Lower leg skin (tissue), 4 donors: ENCODE measurements around the gene SMCO1. TPM values are rescaled to one million over a fixed set of nuclear protein-coding genes. Genes with fewer than 3 reads are reported as not detected.

Source experiments
- DNase-seq, 2 donors: peaks; one replicate each; pipeline ENCODE4 v3.0.0-alpha.2; 2019; ENCODE audit warnings: low spot score in 2 of 2
- H3K4me3 ChIP-seq: fragments of 200-600 bp; sonication (generic); 2 replicates; pipeline ENCODE4 v1.5.1; 2017; ENCODE audit warnings: mild to moderate bottlenecking, low read depth; ENCODE audit not compliant: poor library complexity, severe bottlenecking
- POLR2A ChIP-seq, 2 donors: fragments of 450-650 bp; IDR thresholded peaks; one replicate each; pipeline ENCODE4 v1.6.1; 2016 to 2017; ENCODE audit warnings: antibody characterized with exemption in 2 of 2, mild to moderate bottlenecking in 1 of 2, moderate library complexity in 1 of 2
- WGBS, 2 donors: methylation state at CpG; one replicate each; pipeline ENCODE4 v1.1.5; 2018; 5-methylcytosine and 5-hydroxymethylcytosine counted together
- intact Hi-C: fragments of 100-400 bp; cut with DNase I; formaldehyde crosslinking; loops from one replicate; pipeline ENCODE4 v1.15.0; 2023; ENCODE audit warnings: low total_unique reads
- total RNA-seq, 4 donors: library from RNA; depleted of rRNA; stranded (reverse); fragments of >200 nt; gene quantifications; one replicate each; pipeline ENCODE4 v1.1.0, GENCODE V29; 2016
- TF ChIP-seq, protein P1 (sequence below), 3 donors: fragments of 450-650 bp; IDR thresholded peaks; one replicate each; pipeline ENCODE4 v1.5.1; 2016; ENCODE audit warnings: antibody characterized with exemption in 3 of 3, mild to moderate bottlenecking in 3 of 3, moderate library complexity in 2 of 3

SMCO1 gene
- total RNA-seq, 4 donors from 2014 or later = 0.25 TPM; not detected in 3

DNA sequence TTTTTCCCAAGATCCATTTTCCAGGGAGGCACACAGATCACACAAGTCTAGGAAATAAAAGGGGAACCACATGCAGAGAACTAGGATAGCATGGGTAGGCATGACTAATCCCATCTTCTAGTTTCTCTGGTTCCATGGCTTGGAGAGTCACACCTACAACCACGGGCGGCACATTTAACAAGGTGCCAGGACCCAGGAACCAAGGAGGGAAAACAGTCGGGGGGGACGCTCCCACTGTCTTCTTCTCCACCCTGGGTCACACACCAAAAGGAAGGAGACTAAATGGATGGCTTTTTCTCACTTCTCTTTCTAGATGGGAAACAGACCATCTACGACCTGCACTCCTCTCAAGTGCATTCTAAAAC is 4.6 kb upstream of the SMCO1 start:
- intact Hi-C loops = loop anchor here (10.0 kb wide), 2 partner anchors 245 to 265 kb away; no protein-coding TSS in a partner anchor
- 83 to 88% methylated on average over 5 of the region's 5 CpGs for WGBS, 2 donors
- H3K4me3 ChIP-seq = no peak overlapping the region
- TF ChIP-seq, protein P1, sequence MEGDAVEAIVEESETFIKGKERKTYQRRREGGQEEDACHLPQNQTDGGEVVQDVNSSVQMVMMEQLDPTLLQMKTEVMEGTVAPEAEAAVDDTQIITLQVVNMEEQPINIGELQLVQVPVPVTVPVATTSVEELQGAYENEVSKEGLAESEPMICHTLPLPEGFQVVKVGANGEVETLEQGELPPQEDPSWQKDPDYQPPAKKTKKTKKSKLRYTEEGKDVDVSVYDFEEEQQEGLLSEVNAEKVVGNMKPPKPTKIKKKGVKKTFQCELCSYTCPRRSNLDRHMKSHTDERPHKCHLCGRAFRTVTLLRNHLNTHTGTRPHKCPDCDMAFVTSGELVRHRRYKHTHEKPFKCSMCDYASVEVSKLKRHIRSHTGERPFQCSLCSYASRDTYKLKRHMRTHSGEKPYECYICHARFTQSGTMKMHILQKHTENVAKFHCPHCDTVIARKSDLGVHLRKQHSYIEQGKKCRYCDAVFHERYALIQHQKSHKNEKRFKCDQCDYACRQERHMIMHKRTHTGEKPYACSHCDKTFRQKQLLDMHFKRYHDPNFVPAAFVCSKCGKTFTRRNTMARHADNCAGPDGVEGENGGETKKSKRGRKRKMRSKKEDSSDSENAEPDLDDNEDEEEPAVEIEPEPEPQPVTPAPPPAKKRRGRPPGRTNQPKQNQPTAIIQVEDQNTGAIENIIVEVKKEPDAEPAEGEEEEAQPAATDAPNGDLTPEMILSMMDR (IDR thresholded peaks at IDR 0.05) = no peak
- no peak for TF ChIP-seq POLR2A (IDR thresholded peaks at IDR 0.05)
- DNase-seq = peak in 1 of 2 donors; percentile 62

DNA sequence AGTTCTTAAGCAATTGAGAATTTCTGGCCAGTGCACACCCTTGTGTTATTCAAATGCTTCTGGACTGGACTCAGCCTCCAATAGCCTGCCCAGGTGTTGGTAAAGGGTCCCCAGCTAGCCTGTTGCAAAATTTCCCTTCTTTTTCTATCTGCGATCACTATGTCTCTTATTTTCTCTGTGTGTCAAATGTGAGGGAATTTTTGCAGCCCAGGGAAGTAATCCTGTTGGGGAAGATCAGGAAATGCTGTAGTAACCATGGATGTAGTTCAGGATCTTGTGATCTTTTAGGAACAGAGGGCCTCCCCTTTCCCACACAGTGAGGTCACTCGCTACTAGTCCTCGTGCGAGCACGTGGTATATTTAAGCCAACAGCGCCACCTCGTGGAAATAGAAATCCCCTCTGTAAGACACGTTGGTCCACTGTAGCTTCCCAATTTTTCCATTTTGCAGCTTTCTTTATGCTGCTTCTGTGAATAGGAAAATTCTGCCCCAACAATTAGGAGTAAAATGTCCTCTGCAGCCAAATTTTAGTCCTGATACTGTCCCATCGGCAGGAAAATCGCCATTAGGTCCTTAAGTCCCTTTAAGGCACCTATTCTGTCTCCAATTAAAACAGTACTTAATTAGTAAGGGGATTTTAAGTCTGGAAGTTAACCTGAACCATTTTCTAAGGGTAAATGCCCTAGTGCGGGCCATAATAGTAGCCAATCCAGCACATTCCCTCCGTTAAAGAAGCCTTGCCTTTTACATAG is 4.0 kb upstream of the SMCO1 start:
- intact Hi-C loops = loop anchor here (10.0 kb wide), 1 partner anchor 244 kb away; no protein-coding TSS in a partner anchor
- H3K4me3 ChIP-seq = no peak overlapping the region
- DNase-seq = peak; percentile 82 to 92
- WGBS, 2 donors = 47 to 50% methylated on average over 12 of the region's 12 CpGs
- TF ChIP-seq, protein P1 (IDR thresholded peaks at IDR 0.05) = peak in 1 of 3 donors; percentile 71
- no peak for TF ChIP-seq POLR2A (IDR thresholded peaks at IDR 0.05)

GRCh38 chr3:196517919-196518318 is 2.8 kb upstream of the SMCO1 start:
- no peak overlapping the region for H3K4me3 ChIP-seq
- WGBS, 2 donors = 48 to 64% methylated on average over 2 of the region's 2 CpGs
- TF ChIP-seq POLR2A (IDR thresholded peaks at IDR 0.05) = no peak
- TF ChIP-seq, protein P1 (IDR thresholded peaks at IDR 0.05) = no peak
- intact Hi-C loops = loop anchor here (10.0 kb wide), 1 partner anchor 243 kb away; no protein-coding TSS in a partner anchor
- DNase-seq = peak; percentile 48 to 72

DNA sequence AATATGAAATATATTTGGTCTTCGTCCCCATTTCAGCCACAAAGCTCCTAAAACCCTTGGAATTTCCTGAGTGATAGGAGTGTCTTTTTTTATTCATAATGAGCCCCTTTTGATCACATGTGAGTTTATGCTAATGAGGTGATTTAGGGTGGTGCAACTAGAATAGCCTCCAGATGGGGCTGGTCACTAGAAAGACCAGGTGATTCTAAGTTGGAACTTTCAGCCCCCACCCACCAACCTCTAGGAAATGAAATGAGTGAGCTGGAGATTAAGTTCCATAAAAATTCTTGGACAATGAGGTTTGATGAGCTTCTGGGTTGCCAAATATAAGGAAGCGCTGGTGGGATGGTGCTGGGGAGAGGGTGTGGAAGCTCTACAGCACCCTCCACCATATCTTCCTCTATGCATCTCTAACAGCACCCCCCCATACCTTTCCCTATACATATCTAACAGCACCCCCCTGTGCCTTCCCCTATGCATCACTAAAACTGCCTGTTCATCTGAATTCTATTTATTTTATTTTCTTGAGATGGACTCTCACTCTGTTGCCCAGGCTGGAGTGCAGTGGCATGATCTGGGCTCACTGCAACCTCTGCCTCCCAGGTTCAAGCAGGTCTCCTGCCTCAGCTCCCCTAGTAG is 2.1 kb upstream of the SMCO1 start:
- intact Hi-C loops = loop anchor here (10.0 kb wide), 1 partner anchor 242 kb away; no protein-coding TSS in a partner anchor
- no peak for TF ChIP-seq POLR2A (IDR thresholded peaks at IDR 0.05)
- TF ChIP-seq, protein P1 (IDR thresholded peaks at IDR 0.05) = no peak
- peak in 1 of 2 donors; percentile 2 for DNase-seq
- H3K4me3 ChIP-seq = no peak overlapping the region
- WGBS, 2 donors = 80 to 83% methylated on average over 2 of the region's 2 CpGs

GRCh38 chr3:196514350-196514716 is 813 bp downstream of the SMCO1 start:
- WGBS, 2 donors = 100% methylated on average over 1 of the region's 1 CpG
- intact Hi-C loops = loop anchor here (10.0 kb wide), 1 partner anchor 240 kb away; no protein-coding TSS in a partner anchor
- TF ChIP-seq, protein P1 (IDR thresholded peaks at IDR 0.05) = no peak
- no peak for TF ChIP-seq POLR2A (IDR thresholded peaks at IDR 0.05)
- H3K4me3 ChIP-seq = no peak overlapping the region
- no peak for DNase-seq
